Stimulated activated naive CD8-positive, alpha-beta T cell treated with anti-CD3 and anti-CD28 coated beads, Interleukin-15, Interleukin-2, amounts not matched to agents 100 U/mL and 50 U/mL, for 24 hours (primary cell): ENCODE results near the gene SCGN.

Source experiments
- ATAC-seq: fragments of 150-1000 bp; cut with Tn5 transposase; one replicate; pipeline ENCODE4 v1.10.0; 2021
- DNase-seq: peaks from one replicate; pipeline ENCODE4 v3.0.0; 2021

The SCGN gene

DNA sequence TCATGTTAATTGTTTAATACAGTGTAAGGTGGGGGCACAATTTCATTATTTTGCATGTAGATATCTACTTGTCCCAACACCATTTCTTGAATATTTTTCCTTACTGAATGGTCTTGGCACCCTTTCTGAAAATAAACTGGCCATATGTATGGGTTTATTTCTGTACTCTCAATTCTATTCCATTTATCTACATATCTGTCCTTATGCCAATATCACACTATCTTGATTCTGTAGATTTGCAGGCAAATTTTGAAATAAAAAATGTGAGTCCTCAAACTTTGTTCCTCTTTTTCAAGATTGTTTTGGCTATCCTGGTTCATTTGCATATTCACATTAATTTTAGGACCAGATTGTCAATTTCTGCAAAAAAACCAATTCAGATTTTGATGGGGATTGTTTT is 34.8 kb downstream of the SCGN start:
- ATAC-seq (no peak), DNase-seq (no peak)

DNA sequence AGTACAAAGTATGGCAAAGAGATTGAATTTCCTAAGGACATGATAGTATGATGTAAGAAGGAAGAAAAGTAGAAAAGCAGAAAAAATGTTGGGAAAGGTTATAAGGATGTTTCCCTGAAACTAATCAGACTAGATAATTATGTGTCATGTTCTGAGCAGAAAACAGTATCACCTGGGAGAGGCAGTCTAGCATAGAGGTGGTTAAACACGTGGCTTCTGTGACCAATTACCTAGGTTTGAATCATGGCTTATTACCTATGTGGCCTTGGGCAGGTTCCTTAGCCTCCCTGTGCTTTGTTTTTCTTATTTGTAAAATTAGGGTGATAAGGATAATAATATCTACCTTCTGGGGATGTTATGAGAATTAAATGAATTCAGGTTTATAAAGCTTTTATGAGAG is 38.0 kb downstream of the SCGN start:
- ATAC-seq (no peak), DNase-seq (no peak)

DNA sequence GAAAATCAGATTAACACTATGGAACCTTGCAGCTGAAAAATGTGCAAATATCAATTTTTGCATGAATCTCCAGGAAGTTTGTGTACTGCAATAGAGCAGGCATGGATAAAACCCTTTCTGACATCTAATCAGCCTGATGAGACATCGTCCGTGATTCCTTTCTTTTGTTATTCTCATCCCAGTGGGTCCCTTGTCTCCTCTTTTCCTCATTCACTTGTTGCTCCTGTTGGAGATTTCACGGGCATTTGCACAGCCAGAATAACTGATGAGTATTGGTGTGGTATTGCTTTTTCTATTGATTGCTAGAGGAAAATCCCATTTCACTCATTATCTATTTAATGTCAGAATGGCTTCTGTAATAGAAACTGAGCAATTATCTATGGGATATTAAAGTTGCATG is 39.9 kb downstream of the SCGN start:
- ATAC-seq (no peak), DNase-seq (no peak)

DNA sequence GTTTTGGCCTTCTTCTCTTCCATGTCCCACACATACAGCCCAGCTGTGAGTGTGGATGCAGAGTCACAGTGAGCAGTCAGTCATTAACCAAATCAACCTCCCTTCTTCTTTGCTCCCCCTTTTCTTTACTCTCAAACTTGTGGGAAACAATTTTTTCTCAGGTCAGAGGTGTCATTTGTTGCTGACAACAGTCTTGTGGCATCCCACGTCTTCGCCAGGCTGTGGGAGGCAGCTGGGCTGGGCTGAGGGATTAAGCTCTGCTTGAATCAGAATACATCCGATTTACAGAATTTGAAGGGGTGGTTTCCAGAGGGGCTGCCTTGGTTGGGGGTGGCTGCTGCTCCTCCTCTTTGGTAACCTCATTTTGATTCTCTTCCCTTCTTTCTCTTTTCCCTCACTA is 40.5 kb downstream of the SCGN start:
- DNase-seq (no peak), ATAC-seq (no peak)

DNA sequence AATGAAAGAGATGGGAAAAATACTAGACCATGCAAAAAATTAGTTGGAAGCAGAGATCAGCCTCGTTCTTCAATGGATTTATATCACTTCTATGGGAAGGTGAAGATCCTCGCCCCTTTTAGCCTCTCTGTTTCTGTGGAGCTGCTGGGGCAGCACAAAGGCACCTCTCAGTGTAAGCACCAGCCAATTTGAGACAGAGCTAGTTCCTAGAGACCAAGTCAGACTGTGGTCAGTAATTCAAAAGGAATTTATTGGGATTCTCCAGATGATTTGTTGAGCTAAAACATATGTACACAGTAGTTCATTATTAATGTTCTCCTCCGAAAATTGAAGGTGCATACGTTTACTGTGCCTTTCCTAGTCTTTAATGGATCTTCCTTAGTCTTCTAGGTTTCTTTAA is 42.4 kb downstream of the SCGN start:
- ATAC-seq: no peak
- DNase-seq: no peak

DNA sequence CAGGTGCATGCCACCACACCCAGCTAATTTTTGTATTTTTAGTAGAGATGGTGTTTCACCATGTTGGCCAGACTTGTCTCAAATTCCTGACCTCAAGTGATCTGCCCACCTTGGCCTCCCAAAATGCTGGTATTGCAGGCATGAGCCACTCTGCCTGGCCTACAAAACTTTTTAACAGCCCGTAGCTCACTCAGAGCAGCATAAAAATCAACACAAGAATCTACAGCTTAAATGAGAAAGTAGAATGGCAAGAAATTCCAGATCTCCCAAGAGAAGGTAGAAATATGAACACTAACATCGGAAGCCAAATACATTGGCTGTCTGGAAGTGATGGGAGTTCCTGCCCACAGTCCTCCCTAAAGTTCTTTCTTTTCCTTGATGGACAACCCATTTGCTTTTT is 43.7 kb downstream of the SCGN start:
- DNase-seq (no peak), ATAC-seq (no peak)

DNA sequence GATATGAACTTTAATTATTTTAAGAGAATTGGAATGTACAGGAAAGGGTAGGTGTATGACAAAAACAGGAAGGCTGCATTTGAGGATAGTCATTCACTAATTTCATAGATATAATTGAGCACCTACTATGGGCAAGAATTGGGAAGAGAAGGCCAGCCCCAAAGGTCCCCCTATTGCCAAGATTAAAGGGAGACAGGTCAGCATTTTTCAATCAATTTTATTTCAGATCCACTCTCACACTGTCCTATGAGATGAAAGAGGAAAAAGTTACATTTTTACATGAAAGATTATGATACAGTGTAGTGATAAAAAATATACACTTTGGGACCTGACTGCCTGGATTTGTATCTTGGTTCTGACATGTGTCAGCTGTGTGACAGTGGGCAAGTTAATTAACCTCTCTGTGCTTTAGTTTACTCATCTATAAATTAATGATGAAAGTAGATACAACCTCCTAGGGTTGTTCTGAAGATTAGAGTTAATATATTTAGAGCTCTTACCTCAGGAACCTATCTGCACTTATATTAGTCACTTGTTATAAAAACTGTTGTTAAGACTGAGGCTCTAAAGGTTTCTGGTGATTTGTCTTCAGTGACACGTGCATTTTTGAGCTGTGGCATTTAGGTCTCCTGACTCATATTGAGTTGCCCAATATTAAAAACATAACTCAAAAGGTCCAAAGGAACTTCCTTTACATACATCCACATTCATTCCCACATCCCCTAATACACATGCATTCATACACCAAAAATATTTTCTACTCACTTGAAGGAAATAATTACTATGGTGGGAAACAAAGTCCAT is 45.7 kb downstream of the SCGN start:
- ATAC-seq (no peak), DNase-seq (no peak)

DNA sequence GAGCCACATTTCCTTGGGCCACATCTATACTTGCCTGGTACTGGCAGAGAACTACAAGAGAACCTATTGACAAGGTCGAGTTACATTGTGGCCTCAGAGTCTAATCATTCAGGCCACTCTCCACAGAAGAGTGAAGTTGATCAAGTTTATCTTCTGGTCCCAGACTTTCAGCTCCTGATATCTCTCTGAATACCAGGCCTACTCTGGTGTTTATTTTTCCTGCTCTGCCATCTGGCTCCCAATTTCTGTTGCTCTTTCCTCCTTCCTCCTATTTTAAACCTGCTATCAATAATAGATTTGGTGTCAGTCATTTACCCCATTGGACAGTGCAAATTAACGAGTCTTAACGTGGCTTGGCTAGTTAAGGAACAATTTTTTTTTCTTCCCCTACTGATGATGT is 46.6 kb downstream of the SCGN start:
- no peak for ATAC-seq
- no peak for DNase-seq

DNA sequence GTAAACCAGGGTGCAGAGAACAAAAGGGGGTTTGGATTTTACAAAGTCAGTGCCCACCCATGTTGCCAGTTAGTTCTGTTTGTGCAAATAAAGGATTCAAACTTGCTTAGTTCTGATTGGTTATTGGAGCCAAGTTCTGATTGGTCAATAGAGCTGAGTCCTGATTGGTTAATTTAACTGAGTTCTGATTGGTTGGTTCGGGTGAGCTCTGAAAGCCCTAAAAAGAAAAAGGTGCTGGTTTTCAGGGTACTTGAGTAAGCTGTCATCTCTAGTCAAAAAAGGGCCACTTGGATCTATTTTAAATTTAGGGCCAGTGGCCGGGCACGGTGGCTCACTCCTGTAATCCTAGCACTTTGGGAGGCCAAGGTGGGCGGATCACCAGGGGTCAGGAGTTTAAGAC is 47.6 kb downstream of the SCGN start:
- ATAC-seq (no peak), DNase-seq (no peak)

DNA sequence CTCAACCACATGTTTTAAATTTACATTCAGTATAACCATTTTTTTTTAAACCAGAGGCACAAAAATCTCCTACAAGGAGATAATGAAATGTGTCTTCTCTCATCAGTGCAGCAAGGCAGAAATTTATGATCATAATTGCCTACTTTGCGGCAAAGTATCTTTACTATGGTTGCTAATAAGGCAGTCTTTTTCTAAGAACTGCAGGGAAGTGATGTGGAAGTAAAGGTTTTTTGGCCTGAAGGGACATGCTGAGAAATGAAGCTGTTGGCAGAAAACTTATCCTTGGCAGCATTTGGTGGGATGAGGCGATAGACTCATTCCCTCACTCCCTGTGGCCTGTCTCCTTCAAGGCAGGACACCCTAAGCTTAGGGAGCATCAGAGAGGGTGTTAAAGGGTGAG is 48.7 kb downstream of the SCGN start:
- DNase-seq (no peak), ATAC-seq (no peak)

DNA sequence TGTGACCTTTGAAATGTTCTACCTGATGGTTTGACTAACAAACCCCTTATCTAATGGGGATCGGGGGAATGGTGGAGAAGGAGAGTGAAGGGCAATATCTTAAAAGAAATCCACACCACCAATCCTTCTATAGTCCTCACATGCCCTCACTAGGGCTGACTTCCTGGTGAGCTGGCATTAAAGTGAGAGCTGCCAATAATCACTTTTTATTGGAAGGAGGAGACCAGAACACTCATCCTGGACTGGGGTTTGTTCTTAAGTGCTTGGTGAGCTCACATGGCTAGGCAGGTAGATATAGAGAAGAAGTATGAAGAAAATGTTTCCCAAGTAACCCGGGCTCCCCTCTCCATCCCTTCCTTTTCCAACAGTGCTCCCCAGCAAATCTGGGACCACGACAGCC is 49.8 kb downstream of the SCGN start:
- no peak for ATAC-seq

DNA sequence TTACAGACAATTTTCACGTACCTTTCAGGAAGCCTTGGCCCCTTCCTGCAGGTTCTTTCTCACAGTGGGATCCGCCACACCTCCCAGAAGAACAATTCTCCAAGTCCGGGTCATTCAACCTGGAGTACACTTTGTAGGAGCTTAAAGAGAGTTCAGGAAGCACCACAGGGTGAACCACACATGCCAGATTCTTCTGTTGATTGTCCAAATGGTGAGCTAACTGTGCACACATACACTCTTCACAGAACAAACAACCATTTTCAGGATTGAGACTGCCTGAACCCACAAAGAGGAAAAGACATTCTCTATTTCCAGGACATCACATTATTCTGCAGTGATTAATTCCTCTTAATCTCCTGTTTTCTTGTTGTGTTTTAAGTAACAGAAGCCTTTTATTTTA is 51.0 kb downstream of the SCGN start:
- ATAC-seq: no peak
- no peak for DNase-seq

More for the DNA sequence above, 49.8 kb downstream of the SCGN start:
- DNase-seq: no peak

DNA sequence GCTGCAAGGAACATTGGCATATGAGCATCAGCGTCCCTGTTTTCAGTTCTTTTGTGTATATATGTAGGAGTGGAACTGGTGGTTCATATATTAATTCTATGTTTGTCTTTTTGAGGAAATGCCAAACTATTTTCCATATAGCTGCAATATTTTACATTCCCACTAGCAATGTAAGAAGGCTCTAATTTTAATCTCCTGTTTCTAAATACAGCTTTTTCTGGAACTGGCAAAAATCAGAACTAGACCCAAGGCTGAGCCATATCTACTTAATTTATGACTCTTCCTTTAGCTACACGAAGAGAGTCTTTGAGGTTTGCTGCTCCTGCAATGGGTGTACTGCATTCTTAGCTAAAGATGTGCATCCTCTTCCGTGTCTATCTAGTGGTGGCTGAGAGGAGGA is 52.0 kb downstream of the SCGN start:
- ATAC-seq: no peak
- no peak for DNase-seq

DNA sequence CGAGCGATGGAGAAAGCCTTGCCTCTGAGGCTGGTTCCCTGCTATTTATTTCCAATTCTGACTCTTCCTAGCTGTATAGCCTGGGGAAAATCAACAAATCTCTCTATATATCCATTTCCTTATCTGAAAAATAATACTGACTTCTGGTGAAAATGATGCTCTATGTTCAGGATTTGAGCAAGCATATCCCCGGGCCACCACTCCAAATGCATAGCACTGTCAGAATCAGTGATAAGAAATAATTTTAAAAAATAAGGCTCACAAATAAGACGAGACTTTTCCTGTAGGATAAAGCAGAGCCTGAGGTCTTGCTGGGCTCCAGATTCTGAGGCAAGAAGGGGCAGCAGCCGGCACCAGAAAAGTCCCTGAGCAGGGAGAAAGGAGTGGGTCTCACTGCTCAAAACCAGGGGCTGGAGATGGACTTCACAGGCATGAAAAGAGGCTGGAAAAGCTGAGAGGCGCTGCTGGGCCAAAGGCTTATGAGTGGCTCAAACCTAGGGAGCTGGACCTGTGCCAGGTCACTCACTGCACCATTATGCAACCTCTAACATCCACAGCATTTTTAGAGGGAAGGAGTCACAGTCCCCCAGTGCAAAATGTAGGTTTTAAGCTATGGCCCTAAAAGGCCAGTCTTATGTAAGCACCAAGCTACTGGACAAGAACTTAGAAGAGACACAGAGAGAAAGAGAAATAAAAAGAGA is 54.4 kb downstream of the SCGN start:
- no peak for ATAC-seq
- no peak for DNase-seq

DNA sequence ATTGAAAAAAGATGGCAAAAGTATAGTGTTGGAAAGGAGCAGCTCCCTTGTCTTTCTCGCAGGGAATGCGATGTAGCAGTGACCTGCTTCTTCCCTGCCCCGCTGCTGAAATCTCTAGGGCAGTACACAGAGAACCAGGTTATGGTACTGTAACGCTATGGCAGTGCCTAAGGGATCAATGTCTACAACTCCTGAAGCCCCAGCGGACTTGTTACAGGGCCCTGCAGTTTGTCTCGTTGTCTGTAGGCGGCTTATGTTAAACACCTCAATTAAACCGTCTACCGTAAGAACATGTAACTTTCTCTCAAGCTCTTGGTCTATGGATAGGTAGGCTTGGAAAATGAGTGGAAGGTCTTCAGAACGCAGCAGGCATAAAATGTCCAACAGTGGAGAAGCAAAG is 57.7 kb downstream of the SCGN start:
- DNase-seq: no peak
- no peak for ATAC-seq

DNA sequence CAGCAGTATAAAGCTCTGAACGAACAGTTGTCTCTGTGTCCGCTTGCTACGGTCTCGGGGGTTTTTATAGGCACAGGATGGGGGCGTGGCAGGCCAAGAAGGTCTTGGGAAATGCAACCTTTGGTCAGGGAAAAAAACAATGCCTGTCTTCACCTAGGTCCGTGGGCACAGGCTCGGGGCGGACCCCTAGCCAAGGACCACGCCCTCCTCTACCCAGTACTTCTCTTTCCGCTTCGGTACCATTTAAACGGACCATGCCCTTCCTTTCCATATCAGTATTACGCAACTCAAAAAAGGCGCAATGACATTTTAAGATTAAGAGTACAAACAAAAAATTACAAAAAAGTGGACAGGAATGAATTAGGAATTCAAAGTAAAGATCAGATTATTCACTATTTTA is 58.3 kb downstream of the SCGN start:
- no peak for DNase-seq
- ATAC-seq: no peak

DNA sequence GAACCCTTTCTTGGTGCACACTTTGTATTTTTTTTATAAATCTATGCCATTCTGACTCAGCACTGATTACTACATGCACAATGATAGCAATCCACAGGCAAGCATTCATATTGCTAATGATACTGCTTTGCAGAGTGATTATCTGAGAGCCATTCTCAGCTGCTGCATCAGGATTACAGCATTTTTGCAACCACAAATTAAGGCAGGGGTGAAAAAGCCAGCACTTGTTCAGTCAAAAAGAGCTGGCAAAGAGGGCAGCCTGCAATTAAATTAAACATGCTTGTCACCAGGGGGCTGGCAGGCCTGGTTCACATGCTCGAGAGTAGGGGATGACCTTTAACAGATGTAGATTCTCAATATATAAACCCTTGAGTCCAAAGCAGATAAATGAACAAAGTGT is 61.8 kb downstream of the SCGN start:
- DNase-seq (no peak), ATAC-seq (no peak)

DNA sequence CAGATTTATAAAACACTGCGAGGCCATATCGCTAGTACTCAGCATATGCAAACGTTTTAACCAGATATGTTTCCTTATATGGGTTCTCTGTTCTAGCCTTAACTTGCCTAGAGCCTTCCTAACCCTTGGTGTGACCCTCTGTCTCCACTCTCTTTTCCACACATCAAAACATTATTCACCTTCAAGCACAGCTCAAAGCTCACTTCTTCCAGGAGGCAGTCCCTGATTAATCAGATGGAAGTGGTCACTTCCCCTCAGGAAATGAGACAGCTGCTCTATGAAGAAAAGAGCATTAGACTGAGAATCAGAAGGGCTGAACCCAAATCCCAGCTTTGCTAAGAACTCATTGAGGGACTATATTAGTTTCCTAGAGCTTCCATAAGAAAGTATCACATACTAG is 62.8 kb downstream of the SCGN start:
- DNase-seq (no peak), ATAC-seq (no peak)

DNA sequence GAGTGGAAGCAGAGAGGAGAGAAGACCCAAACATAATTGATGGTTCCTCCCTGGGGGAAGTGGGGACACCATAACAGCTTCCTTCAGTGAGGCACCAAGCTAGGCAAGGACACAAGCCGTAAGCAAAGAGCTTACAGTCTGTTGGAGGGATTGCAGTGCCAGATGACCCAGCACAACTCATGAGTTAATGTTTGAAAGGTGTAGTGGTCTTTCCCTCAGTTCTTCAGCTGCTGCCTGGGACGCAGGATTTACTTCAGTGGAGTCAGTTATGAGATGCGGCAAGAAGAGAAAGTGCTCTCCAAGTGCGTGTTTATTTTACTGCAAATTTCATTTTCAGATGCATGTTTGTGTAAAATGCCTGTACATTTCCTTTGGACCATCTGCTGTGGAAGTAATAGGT is 63.8 kb downstream of the SCGN start:
- DNase-seq (no peak), ATAC-seq (no peak)

DNA sequence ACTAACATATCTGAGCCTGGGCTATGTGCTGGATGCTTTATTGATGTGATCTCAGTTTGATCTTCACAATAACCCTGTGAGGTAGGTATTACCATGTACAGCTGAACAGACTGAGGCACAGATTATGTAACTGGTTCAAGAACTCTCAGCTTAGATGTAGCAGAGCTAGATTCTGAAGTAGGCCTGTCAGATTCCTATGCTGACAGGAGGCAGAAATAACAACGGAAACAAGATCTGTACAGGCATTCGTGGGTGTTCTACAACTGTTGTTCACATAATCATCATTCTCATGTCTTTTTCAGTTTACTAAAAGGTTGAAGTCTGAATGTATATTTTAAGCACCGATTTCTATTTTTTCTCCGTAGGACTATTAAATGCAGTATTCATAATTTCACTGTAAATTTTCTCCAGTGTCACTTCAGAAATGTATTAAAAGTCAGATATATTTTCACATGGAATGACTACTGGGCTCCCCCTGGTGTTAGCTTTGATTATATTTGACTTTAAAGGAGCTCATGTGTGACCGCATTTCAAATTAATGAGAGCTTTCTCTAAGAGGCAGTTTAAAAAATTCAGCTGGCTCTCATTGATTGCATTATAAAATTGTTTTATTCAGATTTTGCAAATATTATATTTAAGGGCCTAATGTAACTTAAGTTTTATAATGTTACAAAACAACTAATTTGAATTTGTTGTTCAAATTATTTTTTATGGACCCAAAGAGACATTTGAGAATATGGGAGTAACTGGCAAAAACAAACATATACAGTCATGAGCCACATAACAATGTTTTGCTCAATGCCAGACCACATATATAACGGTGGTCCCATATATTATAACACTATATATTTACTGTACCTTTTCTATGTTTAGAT is 66.1 kb downstream of the SCGN start:
- DNase-seq: no peak
- ATAC-seq: no peak

DNA sequence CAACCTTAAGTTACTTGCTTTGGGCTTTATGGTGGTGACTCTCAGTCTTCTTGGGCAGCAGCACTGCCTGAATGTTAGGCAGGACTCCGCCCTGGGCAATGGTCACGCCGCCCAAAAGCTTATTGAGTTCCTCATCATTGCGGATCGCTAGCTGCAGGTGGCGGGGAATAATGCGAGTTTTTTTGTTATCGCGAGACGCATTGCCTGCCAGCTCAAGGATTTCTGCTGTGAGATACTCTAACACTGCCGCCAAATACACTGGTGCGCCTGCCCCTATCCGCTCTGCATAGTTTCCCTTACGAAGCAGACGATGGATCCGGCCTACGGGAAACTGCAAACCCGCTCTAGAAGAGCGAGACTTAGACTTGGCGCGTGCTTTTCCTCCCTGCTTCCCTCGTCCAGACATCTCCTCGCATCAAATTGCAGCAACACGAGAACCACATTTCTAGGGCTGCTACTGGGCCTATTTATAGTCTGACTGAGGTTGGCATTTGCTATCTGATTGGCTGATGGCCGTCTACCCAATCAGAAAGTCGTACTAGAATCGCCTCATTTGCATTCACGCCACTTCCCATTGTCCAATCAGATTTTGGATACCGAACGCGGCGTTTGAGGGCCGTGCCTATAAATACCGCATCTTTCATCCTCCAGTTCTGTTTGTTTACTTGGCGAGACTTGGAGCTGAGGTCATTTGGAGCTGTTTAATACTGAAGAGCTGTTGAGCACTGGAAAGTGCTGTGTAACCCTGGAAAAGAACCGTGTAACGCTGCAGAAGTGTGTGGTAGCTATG is 74.3 kb downstream of the SCGN start:
- ATAC-seq: no peak
- no peak for DNase-seq

DNA sequence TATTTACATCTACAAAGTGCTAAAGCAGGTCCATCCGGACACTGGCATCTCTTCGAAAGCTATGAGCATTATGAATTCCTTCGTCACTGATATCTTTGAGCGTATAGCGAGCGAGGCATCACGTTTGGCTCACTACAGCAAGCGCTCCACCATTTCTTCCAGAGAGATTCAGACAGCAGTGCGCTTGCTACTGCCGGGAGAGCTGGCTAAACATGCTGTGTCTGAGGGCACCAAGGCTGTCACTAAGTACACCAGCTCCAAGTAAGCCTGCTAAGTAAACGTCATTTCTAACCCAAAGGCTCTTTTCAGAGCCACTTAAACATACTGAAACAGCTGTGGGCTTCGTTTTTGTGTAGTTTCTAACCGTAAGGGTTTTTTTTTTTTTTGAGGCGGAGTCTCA is 75.0 kb downstream of the SCGN start:
- ATAC-seq: no peak
- no peak for DNase-seq
